HEK293 (cell line): Measurements from ENCODE around the gene FCMR.

ENCODE experiments used
- CTCF ChIA-PET: fragments of 350-600 bp; formaldehyde crosslinking; extraction: SDS; loops from one replicate; lab custom pipeline; 2021; ENCODE audit warnings: antibody characterized with exemption; lab: Yijun Ruan, JAX
- POLR2A ChIA-PET: fragments of 300-600 bp; formaldehyde crosslinking; extraction: SDS; loops from one replicate; lab custom pipeline; 2020; ENCODE audit warnings: antibody characterized with exemption, inconsistent platforms; lab: Yijun Ruan, JAX
- H3K27ac ChIP-seq: fragments of 200-500 bp; sonication (Bioruptor generic); 2 replicates; pipeline ENCODE4 v1.5.1; 2014; ENCODE audit warnings: low read depth, low read length, control low read depth, inconsistent platforms; ENCODE audit errors: extremely low read depth
- H3K36me3 ChIP-seq, 2 experiments: fragments of 200-500 bp in 1 of 2; sonication (Bioruptor generic) in 1 of 2; 1 replicate in 1 of 2; 2 replicates in 1 of 2; pipeline ENCODE4 v1.5.1; 2014 to 2017; ENCODE audit warnings: inconsistent platforms in 2 of 2, low read length in 2 of 2; ENCODE audit not compliant: control insufficient read depth in 2 of 2, insufficient read depth in 1 of 2
- H3K4me1 ChIP-seq: fragments of 200-500 bp; sonication (Bioruptor generic); 2 replicates; pipeline ENCODE4 v1.5.1; 2014; ENCODE audit warnings: mild to moderate bottlenecking, low read length, inconsistent platforms; ENCODE audit not compliant: control insufficient read depth, insufficient read depth
- H3K4me3 ChIP-seq: 2 replicates; pipeline ENCODE4 v1.5.1; 2011; ENCODE audit warnings: low read depth, mild to moderate bottlenecking, control low read depth, low read length, moderate library complexity
- H3K9me3 ChIP-seq: fragments of 200-500 bp; sonication (Bioruptor generic); 2 replicates; pipeline ENCODE4 v1.5.1; 2014; ENCODE audit warnings: low read depth, low read length, inconsistent platforms; ENCODE audit not compliant: control insufficient read depth, insufficient read depth
- HOXA7 ChIP-seq: sonication (generic); formaldehyde crosslinking; IDR thresholded peaks from 2 replicates; pipeline ENCODE4 v1.8.1; 2022; ENCODE audit warnings: missing genetic modification reagents, borderline replicate concordance
- IKZF3 ChIP-seq: fragments of 450-650 bp; IDR thresholded peaks from 2 replicates; pipeline ENCODE4 v1.5.0; 2018; ENCODE audit warnings: missing biosample characterization, mild to moderate bottlenecking, missing genetic modification characterization, moderate library complexity
- SP3 ChIP-seq: fragments of 450-650 bp; formaldehyde crosslinking; IDR thresholded peaks from 2 replicates; pipeline ENCODE4 v1.5.1; 2016; ENCODE audit warnings: missing biosample characterization, missing genetic modification characterization
- ZNF138 ChIP-seq: fragments of 450-650 bp; formaldehyde crosslinking; IDR thresholded peaks from 2 replicates; pipeline ENCODE4 v1.5.1; 2016; ENCODE audit warnings: missing biosample characterization, missing genetic modification characterization, borderline replicate concordance
- ZNF184 ChIP-seq: fragments of 450-650 bp; IDR thresholded peaks from 2 replicates; pipeline ENCODE4 v1.5.1; 2018; ENCODE audit warnings: missing biosample characterization, mild to moderate bottlenecking, missing genetic modification characterization
- ZNF214 ChIP-seq: fragments of 450-650 bp; formaldehyde crosslinking; IDR thresholded peaks from 2 replicates; pipeline ENCODE4 v1.5.1; 2017; ENCODE audit warnings: missing biosample characterization, mild to moderate bottlenecking, missing genetic modification characterization, borderline replicate concordance
- ZNF341 ChIP-seq: fragments of 450-650 bp; formaldehyde crosslinking; IDR thresholded peaks from 2 replicates; pipeline ENCODE4; 2016; ENCODE audit warnings: low read depth, missing biosample characterization, missing genetic modification characterization
- ZNF48 ChIP-seq: fragments of 450-650 bp; formaldehyde crosslinking; IDR thresholded peaks from 2 replicates; pipeline ENCODE4 v1.5.1; 2016; ENCODE audit warnings: missing biosample characterization, missing genetic modification characterization
- ZNF514 ChIP-seq: fragments of 450-650 bp; formaldehyde crosslinking; IDR thresholded peaks from 2 replicates; pipeline ENCODE4 v1.5.1; 2016; ENCODE audit warnings: missing biosample characterization, missing genetic modification characterization
- ZNF658 ChIP-seq: fragments of 450-650 bp; formaldehyde crosslinking; IDR thresholded peaks from 2 replicates; pipeline ENCODE4; 2016; ENCODE audit warnings: missing biosample characterization, missing genetic modification characterization
- ZNF791 ChIP-seq: fragments of 450-650 bp; formaldehyde crosslinking; IDR thresholded peaks from 2 replicates; pipeline ENCODE4 v1.5.1; 2016; ENCODE audit warnings: missing biosample characterization, missing genetic modification characterization
- ZNF830 ChIP-seq: fragments of 450-650 bp; IDR thresholded peaks from 2 replicates; pipeline ENCODE4 v1.5.0; 2018; ENCODE audit warnings: missing biosample characterization, missing genetic modification characterization, low read depth, mild to moderate bottlenecking, moderate library complexity
- ZSCAN30 ChIP-seq: fragments of 450-650 bp; IDR thresholded peaks from 2 replicates; pipeline ENCODE4 v1.5.1; 2018; ENCODE audit warnings: missing biosample characterization, mild to moderate bottlenecking, missing genetic modification characterization, moderate library complexity
- TF ChIP-seq, protein P1 (sequence below): fragments of 450-650 bp; formaldehyde crosslinking; IDR thresholded peaks from 2 replicates; pipeline ENCODE4 v1.5.1; 2017; ENCODE audit warnings: missing biosample characterization, missing genetic modification characterization
- TF ChIP-seq, protein P2 (sequence below): fragments of 450-650 bp; formaldehyde crosslinking; IDR thresholded peaks from 2 replicates; pipeline ENCODE4 v1.5.1; 2017; ENCODE audit warnings: missing biosample characterization, missing genetic modification characterization
- TF ChIP-seq, protein P3 (sequence below): fragments of 450-650 bp; formaldehyde crosslinking; IDR thresholded peaks from 2 replicates; pipeline ENCODE4 v1.5.1; 2016; ENCODE audit warnings: missing biosample characterization, missing genetic modification characterization, low read depth
- TF ChIP-seq, protein P4 (sequence below): fragments of 450-650 bp; formaldehyde crosslinking; IDR thresholded peaks from 2 replicates; pipeline ENCODE4 v1.5.1; 2016; ENCODE audit warnings: missing biosample characterization, missing genetic modification characterization, borderline replicate concordance
- TF ChIP-seq, protein P5 (sequence below): fragments of 450-650 bp; formaldehyde crosslinking; IDR thresholded peaks from 2 replicates; pipeline ENCODE4 v1.5.1; 2016; ENCODE audit warnings: missing biosample characterization, missing genetic modification characterization
- TF ChIP-seq, protein P6 (sequence below): fragments of 450-650 bp; IDR thresholded peaks from 2 replicates; pipeline ENCODE4 v1.5.1; 2018; ENCODE audit warnings: missing biosample characterization, missing genetic modification characterization

FCMR gene

DNA sequence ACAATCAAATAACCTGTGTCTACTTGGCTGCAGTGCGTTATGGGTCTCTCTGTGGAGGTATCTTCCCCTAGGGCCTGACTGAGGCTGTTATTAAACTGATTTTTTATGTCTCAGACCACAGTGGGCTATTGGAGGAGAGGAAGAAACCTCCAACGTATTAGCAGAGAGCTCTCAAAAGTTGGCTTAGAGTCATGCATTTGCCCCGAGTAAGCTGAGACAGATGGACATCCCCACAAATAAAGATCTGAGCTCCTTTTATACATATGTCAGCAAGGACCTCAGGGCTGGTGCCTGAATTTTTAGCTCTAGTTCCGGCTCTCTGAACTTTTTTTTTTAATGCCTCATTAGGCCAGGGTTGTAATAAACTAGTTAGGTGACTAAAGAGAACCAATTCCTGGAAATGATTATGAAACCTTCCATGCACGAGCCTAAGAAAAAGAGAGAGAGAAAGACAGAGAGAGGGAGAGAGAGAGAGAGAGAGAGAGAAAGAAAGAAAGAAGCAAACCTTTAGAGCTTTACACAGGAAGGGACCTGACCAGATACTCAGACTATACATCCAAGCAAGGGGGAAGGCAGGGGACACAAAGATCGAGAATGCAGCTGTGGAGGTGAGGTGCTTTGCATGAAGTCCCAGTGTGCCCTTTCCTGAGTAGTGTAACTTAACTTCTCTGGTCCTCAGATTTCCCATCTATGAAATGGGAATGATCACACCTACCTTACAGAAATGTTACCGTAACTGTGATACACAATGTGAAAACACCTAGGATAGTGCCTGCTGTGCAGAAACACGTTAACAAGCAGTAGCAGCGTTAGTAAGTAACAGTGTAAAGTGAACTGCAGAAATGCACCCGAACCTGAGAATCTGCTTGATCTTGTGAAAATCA lies 33.0 kb upstream of the FCMR start (continued):
- TF ChIP-seq, protein P1, sequence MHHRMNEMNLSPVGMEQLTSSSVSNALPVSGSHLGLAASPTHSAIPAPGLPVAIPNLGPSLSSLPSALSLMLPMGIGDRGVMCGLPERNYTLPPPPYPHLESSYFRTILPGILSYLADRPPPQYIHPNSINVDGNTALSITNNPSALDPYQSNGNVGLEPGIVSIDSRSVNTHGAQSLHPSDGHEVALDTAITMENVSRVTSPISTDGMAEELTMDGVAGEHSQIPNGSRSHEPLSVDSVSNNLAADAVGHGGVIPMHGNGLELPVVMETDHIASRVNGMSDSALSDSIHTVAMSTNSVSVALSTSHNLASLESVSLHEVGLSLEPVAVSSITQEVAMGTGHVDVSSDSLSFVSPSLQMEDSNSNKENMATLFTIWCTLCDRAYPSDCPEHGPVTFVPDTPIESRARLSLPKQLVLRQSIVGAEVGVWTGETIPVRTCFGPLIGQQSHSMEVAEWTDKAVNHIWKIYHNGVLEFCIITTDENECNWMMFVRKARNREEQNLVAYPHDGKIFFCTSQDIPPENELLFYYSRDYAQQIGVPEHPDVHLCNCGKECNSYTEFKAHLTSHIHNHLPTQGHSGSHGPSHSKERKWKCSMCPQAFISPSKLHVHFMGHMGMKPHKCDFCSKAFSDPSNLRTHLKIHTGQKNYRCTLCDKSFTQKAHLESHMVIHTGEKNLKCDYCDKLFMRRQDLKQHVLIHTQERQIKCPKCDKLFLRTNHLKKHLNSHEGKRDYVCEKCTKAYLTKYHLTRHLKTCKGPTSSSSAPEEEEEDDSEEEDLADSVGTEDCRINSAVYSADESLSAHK (tag by site-specific recombination), result no peak
- no peak for TF ChIP-seq ZNF48 (tag by site-specific recombination)
- no peak for TF ChIP-seq ZNF658 (tag by site-specific recombination)
- TF ChIP-seq HOXA7 (CRISPR knock-in tag), result no peak
- TF ChIP-seq ZNF830 (tag by site-specific recombination), result no peak
- TF ChIP-seq ZNF514 (tag by site-specific recombination), result no peak
- TF ChIP-seq, protein P2, sequence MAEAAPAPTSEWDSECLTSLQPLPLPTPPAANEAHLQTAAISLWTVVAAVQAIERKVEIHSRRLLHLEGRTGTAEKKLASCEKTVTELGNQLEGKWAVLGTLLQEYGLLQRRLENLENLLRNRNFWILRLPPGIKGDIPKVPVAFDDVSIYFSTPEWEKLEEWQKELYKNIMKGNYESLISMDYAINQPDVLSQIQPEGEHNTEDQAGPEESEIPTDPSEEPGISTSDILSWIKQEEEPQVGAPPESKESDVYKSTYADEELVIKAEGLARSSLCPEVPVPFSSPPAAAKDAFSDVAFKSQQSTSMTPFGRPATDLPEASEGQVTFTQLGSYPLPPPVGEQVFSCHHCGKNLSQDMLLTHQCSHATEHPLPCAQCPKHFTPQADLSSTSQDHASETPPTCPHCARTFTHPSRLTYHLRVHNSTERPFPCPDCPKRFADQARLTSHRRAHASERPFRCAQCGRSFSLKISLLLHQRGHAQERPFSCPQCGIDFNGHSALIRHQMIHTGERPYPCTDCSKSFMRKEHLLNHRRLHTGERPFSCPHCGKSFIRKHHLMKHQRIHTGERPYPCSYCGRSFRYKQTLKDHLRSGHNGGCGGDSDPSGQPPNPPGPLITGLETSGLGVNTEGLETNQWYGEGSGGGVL (tag by site-specific recombination), result no peak

DNA sequence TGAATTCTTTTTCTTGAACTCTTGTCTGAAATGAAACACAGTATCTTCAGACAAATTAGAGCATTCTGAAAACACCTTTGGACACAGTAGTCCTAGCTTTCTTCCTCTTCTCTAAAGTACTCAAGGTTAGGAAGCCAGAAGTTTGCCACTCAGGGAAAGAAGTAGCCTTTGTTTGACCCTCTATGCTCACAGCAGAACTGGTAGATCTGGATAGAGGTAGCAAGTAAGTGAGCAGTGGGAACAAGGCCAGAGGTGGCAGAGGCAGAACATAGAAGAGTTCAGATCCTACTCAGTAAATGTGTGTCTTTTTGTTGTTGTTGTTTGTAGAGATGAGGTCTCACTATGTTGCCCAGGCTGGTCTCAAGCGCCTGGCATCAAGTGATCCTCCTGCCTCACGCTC lies 31.9 kb upstream of the FCMR start:
- H3K27ac ChIP-seq, result no peak overlapping the region
- TF ChIP-seq SP3 (tag by site-specific recombination), result no peak
- TF ChIP-seq ZSCAN30 (tag by site-specific recombination), result no peak
- no peak for TF ChIP-seq ZNF138
- TF ChIP-seq ZNF341 (tag by site-specific recombination), result no peak
- H3K36me3 ChIP-seq, result no peaks in the 10 kb centered on the region
- ChIA-PET CTCF (interaction anchor here (1.2 to 1.3 kb wide), 3 partner anchors 18 to 26 kb away, joined by 3 to 6 read pairs (median 3); no protein-coding TSS in a partner anchor), POLR2A (no interaction called here)
- no peaks in the 10 kb centered on the region for H3K9me3 ChIP-seq
- H3K4me1 ChIP-seq, result no peaks in the 10 kb centered on the region
- H3K4me3 ChIP-seq, result no peak overlapping the region

DNA sequence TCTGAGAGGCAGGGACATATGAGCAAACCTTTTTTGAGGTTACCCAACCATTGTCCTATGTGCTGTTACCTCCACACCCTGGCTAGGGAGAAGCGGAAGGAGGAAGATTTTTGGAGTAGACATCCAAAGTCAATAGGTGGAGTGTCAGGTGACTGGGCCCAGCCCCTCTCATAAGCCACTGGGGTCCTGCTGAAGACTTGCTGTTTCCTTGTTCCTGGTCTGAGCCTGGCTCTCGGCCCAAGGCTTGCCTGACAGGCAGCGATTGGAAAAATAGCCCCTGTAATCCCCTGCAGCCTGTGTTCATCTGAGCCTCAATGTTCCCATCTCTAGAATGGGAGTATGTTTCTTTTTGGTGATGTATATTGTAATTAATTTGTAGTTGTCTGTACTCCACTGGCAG lies 31.4 kb upstream of the FCMR start:
- POLR2A ChIA-PET, result no interaction called here
- Histone ChIP-seq H3K4me1 (no peaks in the 10 kb centered on the region), H3K4me3 (no peak overlapping the region), H3K36me3 (no peaks in the 10 kb centered on the region), H3K9me3 (no peaks in the 10 kb centered on the region), H3K27ac (no peak overlapping the region)
- CTCF ChIA-PET, result interaction anchor here (1.0 to 1.5 kb wide), 2 partner anchors 17 to 40 kb away, joined by 3 to 5 read pairs; no protein-coding TSS in a partner anchor
- no peak for TF ChIP-seq ZNF214 (tag by site-specific recombination)
- TF ChIP-seq ZNF184 (tag by site-specific recombination), result no peak
- TF ChIP-seq IKZF3 (tag by site-specific recombination), result no peak
- TF ChIP-seq ZNF791, result no peak
- TF ChIP-seq, protein P3, sequence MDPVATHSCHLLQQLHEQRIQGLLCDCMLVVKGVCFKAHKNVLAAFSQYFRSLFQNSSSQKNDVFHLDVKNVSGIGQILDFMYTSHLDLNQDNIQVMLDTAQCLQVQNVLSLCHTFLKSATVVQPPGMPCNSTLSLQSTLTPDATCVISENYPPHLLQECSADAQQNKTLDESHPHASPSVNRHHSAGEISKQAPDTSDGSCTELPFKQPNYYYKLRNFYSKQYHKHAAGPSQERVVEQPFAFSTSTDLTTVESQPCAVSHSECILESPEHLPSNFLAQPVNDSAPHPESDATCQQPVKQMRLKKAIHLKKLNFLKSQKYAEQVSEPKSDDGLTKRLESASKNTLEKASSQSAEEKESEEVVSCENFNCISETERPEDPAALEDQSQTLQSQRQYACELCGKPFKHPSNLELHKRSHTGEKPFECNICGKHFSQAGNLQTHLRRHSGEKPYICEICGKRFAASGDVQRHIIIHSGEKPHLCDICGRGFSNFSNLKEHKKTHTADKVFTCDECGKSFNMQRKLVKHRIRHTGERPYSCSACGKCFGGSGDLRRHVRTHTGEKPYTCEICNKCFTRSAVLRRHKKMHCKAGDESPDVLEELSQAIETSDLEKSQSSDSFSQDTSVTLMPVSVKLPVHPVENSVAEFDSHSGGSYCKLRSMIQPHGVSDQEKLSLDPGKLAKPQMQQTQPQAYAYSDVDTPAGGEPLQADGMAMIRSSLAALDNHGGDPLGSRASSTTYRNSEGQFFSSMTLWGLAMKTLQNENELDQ (tag by site-specific recombination), result no peak
- TF ChIP-seq, protein P4, sequence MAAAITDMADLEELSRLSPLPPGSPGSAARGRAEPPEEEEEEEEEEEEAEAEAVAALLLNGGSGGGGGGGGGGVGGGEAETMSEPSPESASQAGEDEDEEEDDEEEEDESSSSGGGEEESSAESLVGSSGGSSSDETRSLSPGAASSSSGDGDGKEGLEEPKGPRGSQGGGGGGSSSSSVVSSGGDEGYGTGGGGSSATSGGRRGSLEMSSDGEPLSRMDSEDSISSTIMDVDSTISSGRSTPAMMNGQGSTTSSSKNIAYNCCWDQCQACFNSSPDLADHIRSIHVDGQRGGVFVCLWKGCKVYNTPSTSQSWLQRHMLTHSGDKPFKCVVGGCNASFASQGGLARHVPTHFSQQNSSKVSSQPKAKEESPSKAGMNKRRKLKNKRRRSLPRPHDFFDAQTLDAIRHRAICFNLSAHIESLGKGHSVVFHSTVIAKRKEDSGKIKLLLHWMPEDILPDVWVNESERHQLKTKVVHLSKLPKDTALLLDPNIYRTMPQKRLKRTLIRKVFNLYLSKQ (tag by site-specific recombination), result no peak
- TF ChIP-seq, protein P5, sequence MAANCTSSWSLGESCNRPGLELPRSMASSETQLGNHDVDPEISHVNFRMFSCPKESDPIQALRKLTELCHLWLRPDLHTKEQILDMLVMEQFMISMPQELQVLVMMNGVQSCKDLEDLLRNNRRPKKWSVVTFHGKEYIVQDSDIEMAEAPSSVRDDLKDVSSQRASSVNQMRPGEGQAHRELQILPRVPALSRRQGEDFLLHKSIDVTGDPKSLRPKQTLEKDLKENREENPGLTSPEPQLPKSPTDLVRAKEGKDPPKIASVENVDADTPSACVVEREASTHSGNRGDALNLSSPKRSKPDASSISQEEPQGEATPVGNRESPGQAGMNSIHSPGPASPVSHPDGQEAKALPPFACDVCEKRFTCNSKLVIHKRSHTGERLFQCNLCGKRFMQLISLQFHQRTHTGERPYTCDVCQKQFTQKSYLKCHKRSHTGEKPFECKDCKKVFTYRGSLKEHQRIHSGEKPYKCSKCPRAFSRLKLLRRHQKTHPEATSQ, result no peak
- TF ChIP-seq, protein P6, sequence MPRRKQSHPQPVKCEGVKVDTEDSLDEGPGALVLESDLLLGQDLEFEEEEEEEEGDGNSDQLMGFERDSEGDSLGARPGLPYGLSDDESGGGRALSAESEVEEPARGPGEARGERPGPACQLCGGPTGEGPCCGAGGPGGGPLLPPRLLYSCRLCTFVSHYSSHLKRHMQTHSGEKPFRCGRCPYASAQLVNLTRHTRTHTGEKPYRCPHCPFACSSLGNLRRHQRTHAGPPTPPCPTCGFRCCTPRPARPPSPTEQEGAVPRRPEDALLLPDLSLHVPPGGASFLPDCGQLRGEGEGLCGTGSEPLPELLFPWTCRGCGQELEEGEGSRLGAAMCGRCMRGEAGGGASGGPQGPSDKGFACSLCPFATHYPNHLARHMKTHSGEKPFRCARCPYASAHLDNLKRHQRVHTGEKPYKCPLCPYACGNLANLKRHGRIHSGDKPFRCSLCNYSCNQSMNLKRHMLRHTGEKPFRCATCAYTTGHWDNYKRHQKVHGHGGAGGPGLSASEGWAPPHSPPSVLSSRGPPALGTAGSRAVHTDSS, result no peak
